Measurements from ENCODE around the gene SPSB1. TPM values are rescaled to one million over a fixed set of nuclear protein-coding genes. Genes with fewer than 3 reads are reported as not detected.

SPSB1 gene
- total and polyA plus RNA-seq, 2 of the 4 experiments (the other 2 are of a cell fraction): 16.7 to 19.8 TPM

GRCh38 chr1:9246841-9247785 is 45.6 kb upstream of the SPSB1 start:
- intact Hi-C loops (cut with micrococcal nuclease): no loop called here
- DNase-seq: no peak
- peaks cover 6% of the 10 kb centered on the region; the same call in 1 of the 2 replicates for H4K20me1 ChIP-seq (ENCODE audit: insufficient read depth, low read length)
- H4K8ac ChIP-seq (ENCODE audit: low read depth in 2 of 2, low read length in 2 of 2): no peak overlapping the region
- no peak overlapping the region for H3K4me2 ChIP-seq (ENCODE audit: low read depth, low read length)
- no peak overlapping the region for H3K9ac ChIP-seq (ENCODE audit: low read depth, low read length)
- no peak overlapping the region for H3K4ac ChIP-seq (ENCODE audit: low read depth, low read length)
- H2AFZ ChIP-seq (replicated peaks; ENCODE audit: low read length, poor library complexity): no peak overlapping the region
- H2BK15ac ChIP-seq (ENCODE audit: low read depth, low read length): no peak overlapping the region
- no peak overlapping the region for H2BK120ac ChIP-seq (ENCODE audit: low read depth, low read length)
- H3K27ac ChIP-seq (ENCODE audit: insufficient read depth, low read length): no peak overlapping the region
- no peak overlapping the region for H3K56ac ChIP-seq (ENCODE audit: extremely low read depth, insufficient read depth, low read length)
- peak overlapping the region; percentile 57 for H2AK9ac ChIP-seq (replicated peaks; ENCODE audit: low read depth, low read length, poor library complexity)
- H3K27me3 ChIP-seq (ENCODE audit: control insufficient read depth, insufficient read depth, low read length): no peaks in the 10 kb centered on the region
- ATAC-seq (ENCODE audit: low read depth): no peak
- CTCF ChIA-PET: no interaction called here
- H3K23ac ChIP-seq (ENCODE audit: low read depth, low read length): no peak overlapping the region
- no peak overlapping the region for H3K4me3 ChIP-seq (ENCODE audit: insufficient read depth, low read depth, low read length)
- peaks cover 0 to 31% of the 10 kb centered on the region in 2 experiments; a peak in 3 of 4 replicates for H3K79me1 ChIP-seq (ENCODE audit: low read depth in 1 of 2, low read length in 2 of 2)
- H2BK20ac ChIP-seq (ENCODE audit: low read depth, low read length): no peak overlapping the region
- dilution Hi-C loops (cut with HindIII; ENCODE audit: low sequenced_read_pairs, unreplicated experiment): no loop called here
- peaks cover 20% of the 10 kb centered on the region; the same call in 1 of the 2 replicates for H3K36me3 ChIP-seq (ENCODE audit: control insufficient read depth, insufficient read depth, low read length)
- in situ Hi-C loops (cut with MboI; ENCODE audit: low sequenced_read_pairs): no loop called here
- no peak for TF ChIP-seq MAFK (IDR thresholded peaks at IDR 0.05; ENCODE audit: low read depth, low read length)
- no peak for TF ChIP-seq RCOR1 (IDR thresholded peaks at IDR 0.05; ENCODE audit: insufficient replicate concordance, low read length)
- TF ChIP-seq CTCF (conservative IDR thresholded peaks at IDR 0.05; ENCODE audit: low read depth, low read length): no peak
- TF ChIP-seq FOS (IDR thresholded peaks at IDR 0.05; ENCODE audit: low read depth, low read length): no peak
- no peak for TF ChIP-seq MXI1 (IDR thresholded peaks at IDR 0.05; ENCODE audit: borderline replicate concordance, low read depth, low read length)
- TF ChIP-seq CEBPB (IDR thresholded peaks at IDR 0.05; ENCODE audit: low read depth, low read length): no peak
- no peak for TF ChIP-seq POLR2A (IDR thresholded peaks at IDR 0.05; ENCODE audit: low read depth, low read length)
- TF ChIP-seq RAD21 (IDR thresholded peaks at IDR 0.05; ENCODE audit: low read length): no peak
- no peak for TF ChIP-seq RFX5 (IDR thresholded peaks at IDR 0.05; ENCODE audit: low read depth, low read length)
- no peak for TF ChIP-seq SMC3 (IDR thresholded peaks at IDR 0.05; ENCODE audit: low read depth, low read length)
- no peak for TF ChIP-seq MAZ (IDR thresholded peaks at IDR 0.05; ENCODE audit: borderline replicate concordance, low read depth, low read length)
- no peak overlapping the region for H3K18ac ChIP-seq (ENCODE audit: low read depth, low read length)
- POLR2A ChIA-PET (ENCODE audit: unreplicated experiment): no interaction called here
- no peak overlapping the region for H2BK5ac ChIP-seq (ENCODE audit: low read depth, low read length, poor library complexity, severe bottlenecking)
- H3K4me1 ChIP-seq (ENCODE audit: control insufficient read depth, insufficient read depth, low read length): peaks cover 15% of the 10 kb centered on the region; the same call in 1 of the 2 replicates
- H3K9me1 ChIP-seq (ENCODE audit: insufficient read depth, low read length): peaks cover 15% of the 10 kb centered on the region; the same call in 1 of the 2 replicates
- no TSS peak for BruUV-seq (replicated peaks)
- no peaks in the 10 kb centered on the region for H3K9me3 ChIP-seq (ENCODE audit: control insufficient read depth, insufficient read depth, low read length)
- 85% methylated on average over 23 of the region's 41 CpGs; no CpG with 5 or more reads in 1 of the 2 experiments for WGBS, 2 experiments (ENCODE audit: extremely low coverage in 2 of 2, insufficient read length in 1 of 2)
- H4K91ac ChIP-seq (ENCODE audit: insufficient read depth, low read depth, low read length): no peak overlapping the region
- no peak overlapping the region for H4K5ac ChIP-seq (ENCODE audit: low read depth, low read length)
- no peak overlapping the region for H3K14ac ChIP-seq (replicated peaks; ENCODE audit: low read depth, low read length)
- H2AK5ac ChIP-seq (ENCODE audit: low read depth, low read length): no peak overlapping the region

All from IMR-90 (cell line).